ENCODE measurements around the gene SCFD2.
"Not testable (repeated sequence)": the region's sequence is repeated elsewhere in the genome, so short reads cannot be mapped to it uniquely, and the experiment has no call there.

SCFD2 gene

GRCh38 chr4:53233114-53233795, 132.6 kb downstream of the SCFD2 start:
- DNase-seq (ENCODE audit: low read depth), result peak; percentile 0
- no peak overlapping the region for H3K4me3 ChIP-seq (ENCODE audit: low read depth, low read length)

GRCh38 chr4:53232371-53232770, 133.5 kb downstream of the SCFD2 start:
- no peak for DNase-seq (ENCODE audit: low read depth)
- no peak overlapping the region for H3K4me3 ChIP-seq (ENCODE audit: low read depth, low read length)
- in situ Hi-C loops (cut with HindIII; ENCODE audit: low sequenced_read_pairs), result no loop called here
- TF ChIP-seq CTCF (IDR thresholded peaks at IDR 0.05; ENCODE audit: low read depth, low read length, missing control alignments), result no peak

More at GRCh38 chr4:53233114-53233795, 132.6 kb downstream of the SCFD2 start:
- in situ Hi-C loops (cut with HindIII; ENCODE audit: low sequenced_read_pairs), result no loop called here
- no peak for TF ChIP-seq CTCF (IDR thresholded peaks at IDR 0.05; ENCODE audit: low read depth, low read length, missing control alignments)

DNA sequence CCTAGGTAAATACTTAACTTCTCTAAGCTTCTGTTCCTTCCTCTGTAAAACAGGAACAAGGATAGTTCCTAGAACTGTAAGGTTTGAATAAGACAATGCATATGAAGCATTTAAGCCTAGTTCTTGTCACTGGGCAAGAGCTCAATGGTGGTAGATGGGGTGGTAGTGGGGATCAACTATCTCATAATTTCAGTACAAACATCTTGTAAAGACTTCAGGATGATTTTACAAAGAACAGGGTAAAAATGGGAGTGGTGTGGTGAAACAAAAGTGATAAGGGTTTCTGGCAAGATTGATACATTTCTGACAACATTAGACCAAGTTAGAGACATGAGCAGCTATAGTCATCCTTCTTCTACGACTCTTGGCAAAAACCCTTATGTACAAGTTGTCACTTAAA, 137.8 kb downstream of the SCFD2 start:
- DNase-seq (ENCODE audit: low read depth), result no peak
- in situ Hi-C loops (cut with HindIII; ENCODE audit: low sequenced_read_pairs), result no loop called here
- H3K4me3 ChIP-seq (ENCODE audit: low read depth, low read length), result no peak overlapping the region
- TF ChIP-seq CTCF (IDR thresholded peaks at IDR 0.05; ENCODE audit: low read depth, low read length, missing control alignments), result no peak

DNA sequence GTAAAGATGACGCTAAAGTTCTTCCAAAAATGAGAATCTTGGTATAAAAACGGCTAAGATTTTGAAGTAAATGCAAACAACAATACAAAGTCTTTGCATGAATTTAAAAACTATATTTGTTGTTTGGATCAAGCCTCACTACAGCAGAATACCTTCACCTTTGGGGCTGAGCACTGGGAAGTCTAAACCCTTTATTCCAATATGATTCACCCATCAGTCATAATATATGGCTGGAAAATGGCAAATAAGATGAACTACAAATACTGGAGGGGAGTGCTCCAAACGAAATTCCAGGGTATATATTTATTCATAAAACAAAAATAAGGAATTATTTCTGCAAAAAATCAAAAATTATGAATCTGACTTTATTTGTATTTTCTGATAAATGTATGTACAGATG, 138.4 kb downstream of the SCFD2 start:
- DNase-seq (ENCODE audit: low read depth), result no peak
- in situ Hi-C loops (cut with HindIII; ENCODE audit: low sequenced_read_pairs), result no loop called here
- TF ChIP-seq CTCF (IDR thresholded peaks at IDR 0.05; ENCODE audit: low read depth, low read length, missing control alignments), result no peak
- H3K4me3 ChIP-seq (ENCODE audit: low read depth, low read length), result no peak overlapping the region

DNA sequence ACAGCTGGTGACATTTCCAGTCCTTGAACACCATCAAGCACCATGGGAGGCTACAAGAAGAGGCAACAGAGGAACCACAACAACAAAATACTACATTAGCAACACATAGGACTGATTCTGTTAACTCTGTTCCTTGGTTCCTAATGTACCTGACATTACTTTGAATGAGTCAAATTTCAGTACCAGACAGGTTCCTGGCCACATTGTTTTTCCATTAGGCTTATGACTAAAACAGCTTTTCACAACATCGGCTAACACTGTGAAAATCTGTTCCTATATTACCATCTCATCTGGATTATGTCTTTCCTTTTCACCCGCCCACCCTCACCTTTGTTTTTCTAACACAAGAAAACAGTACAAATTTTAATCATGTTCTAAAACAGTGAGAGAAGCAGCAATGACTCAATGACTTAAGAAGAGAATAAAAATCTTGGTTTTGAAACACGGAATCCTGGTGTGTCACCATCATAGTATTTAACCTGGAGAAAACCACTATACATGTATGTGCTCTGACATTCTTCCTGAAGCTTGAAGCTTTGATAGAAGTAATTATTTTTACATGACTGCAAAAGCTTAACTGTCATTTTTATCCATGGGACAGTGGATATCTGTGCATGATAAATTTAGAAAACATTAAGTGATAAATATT, 143.9 kb downstream of the SCFD2 start:
- H3K4me3 ChIP-seq (ENCODE audit: low read depth, low read length), result no peak overlapping the region
- in situ Hi-C loops (cut with HindIII; ENCODE audit: low sequenced_read_pairs), result no loop called here
- TF ChIP-seq CTCF (IDR thresholded peaks at IDR 0.05; ENCODE audit: low read depth, low read length, missing control alignments), result no peak
- no peak for DNase-seq (ENCODE audit: low read depth)

GRCh38 chr4:53219148-53219547, 146.7 kb downstream of the SCFD2 start:
- H3K4me3 ChIP-seq (ENCODE audit: low read depth, low read length); DNase-seq (ENCODE audit: low read depth); in situ Hi-C loops (cut with HindIII; ENCODE audit: low sequenced_read_pairs): not testable (repeated sequence)

DNA sequence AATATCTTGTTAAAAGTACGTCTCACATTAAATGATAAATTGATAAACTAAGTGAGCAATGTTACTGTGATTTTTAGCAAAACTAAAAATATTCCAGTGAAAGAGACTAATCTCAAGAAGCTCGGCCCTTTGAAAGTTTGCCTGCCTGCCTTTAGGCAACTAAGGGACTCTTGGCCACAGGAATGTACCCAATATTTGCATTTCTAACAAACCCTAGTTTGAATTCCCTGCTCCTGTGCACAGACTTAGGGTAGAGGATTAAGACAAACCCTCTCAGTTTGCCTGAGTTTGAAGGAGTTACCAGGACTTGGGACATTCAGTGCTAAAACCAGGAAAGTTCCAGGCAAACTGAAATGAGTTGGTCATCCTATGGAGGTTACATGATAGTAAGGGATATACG, 157.1 kb downstream of the SCFD2 start:
- DNase-seq (ENCODE audit: low read depth), result no peak
- in situ Hi-C loops (cut with HindIII; ENCODE audit: low sequenced_read_pairs), result no loop called here
- H3K4me3 ChIP-seq (ENCODE audit: low read depth, low read length), result no peak overlapping the region
- TF ChIP-seq CTCF (IDR thresholded peaks at IDR 0.05; ENCODE audit: low read depth, low read length, missing control alignments), result no peak
